Limb (tissue), 2 donors: Measurements from ENCODE around the gene GANC.

ENCODE experiments used
- DNase-seq, 2 donors: peaks; one replicate each; pipeline ENCODE4 v3.0.0-alpha.2; 2016; ENCODE audit errors: extremely low spot score in 2 of 2

The GANC gene

GRCh38 chr15:42375252-42375651, 102.3 kb downstream of the GANC start:
- no peak for DNase-seq

GRCh38 chr15:42375941-42376340, 102.9 kb downstream of the GANC start:
- no peak for DNase-seq

- DNase-seq, result no peak
Measured at GRCh38 chr15:42378011-42378410, 105.0 kb downstream of the GANC start.

GRCh38 chr15:42384597-42384996, 111.6 kb downstream of the GANC start:
- DNase-seq, result no peak

- DNase-seq, result peak in 1 of 2 donors; percentile 44
Measured at GRCh38 chr15:42385206-42385979, 112.4 kb downstream of the GANC start.

- DNase-seq, result no peak
Measured at GRCh38 chr15:42385980-42386700, 113.1 kb downstream of the GANC start.

- DNase-seq, result no peak
Measured at GRCh38 chr15:42387603-42388002, 114.6 kb downstream of the GANC start.

GRCh38 chr15:42392309-42393024, 119.5 kb downstream of the GANC start:
- no peak for DNase-seq

GRCh38 chr15:42394106-42394505, 121.1 kb downstream of the GANC start:
- DNase-seq, result no peak

GRCh38 chr15:42395838-42396237, 122.8 kb downstream of the GANC start:
- DNase-seq, result no peak

GRCh38 chr15:42401544-42402454, 128.8 kb downstream of the GANC start:
- no peak for DNase-seq

- no peak for DNase-seq
Measured at GRCh38 chr15:42402455-42403205, 129.6 kb downstream of the GANC start.

GRCh38 chr15:42403389-42403788, 130.4 kb downstream of the GANC start:
- no peak for DNase-seq

GRCh38 chr15:42404461-42405235, 131.6 kb downstream of the GANC start:
- DNase-seq, result no peak

- DNase-seq, result no peak
Measured at GRCh38 chr15:42405863-42406482, 133.0 kb downstream of the GANC start.
